Measurements from ENCODE around the gene CPEB3. TPM values are rescaled to one million over a fixed set of nuclear protein-coding genes. Genes with fewer than 3 reads are reported as not detected.

The CPEB3 gene
- total RNA-seq, 1 donor from 2014 or later: 1.8 TPM

GRCh38 chr10:92103376-92104090 is 187.3 kb downstream of the CPEB3 start:
- no peak for DNase-seq (ENCODE audit: low read depth)

GRCh38 chr10:92102601-92103213 is 188.2 kb downstream of the CPEB3 start:
- DNase-seq (ENCODE audit: low read depth): no peak

GRCh38 chr10:92094960-92095359 is 195.9 kb downstream of the CPEB3 start:
- no peak for DNase-seq (ENCODE audit: low read depth)

GRCh38 chr10:92091965-92092364 is 198.9 kb downstream of the CPEB3 start:
- no peak for DNase-seq (ENCODE audit: low read depth)

- peak; percentile 81 for DNase-seq (ENCODE audit: low read depth)
Measured at GRCh38 chr10:92087750-92088395, 203.0 kb downstream of the CPEB3 start.

GRCh38 chr10:92082583-92083280 is 208.1 kb downstream of the CPEB3 start:
- DNase-seq (ENCODE audit: low read depth): no peak

- DNase-seq (ENCODE audit: low read depth): peak; percentile 78
Measured at GRCh38 chr10:92081641-92082040, 209.2 kb downstream of the CPEB3 start.

GRCh38 chr10:92080244-92080643 is 210.6 kb downstream of the CPEB3 start:
- no peak for DNase-seq (ENCODE audit: low read depth)

GRCh38 chr10:92079003-92079402 is 211.9 kb downstream of the CPEB3 start:
- no peak for DNase-seq (ENCODE audit: low read depth)

- no peak for DNase-seq (ENCODE audit: low read depth)
Measured at GRCh38 chr10:92076722-92077121, 214.2 kb downstream of the CPEB3 start.

- no peak for DNase-seq (ENCODE audit: low read depth)
Measured at GRCh38 chr10:92075829-92076228, 215.0 kb downstream of the CPEB3 start.

- peak; percentile 14 for DNase-seq (ENCODE audit: low read depth)
Measured at GRCh38 chr10:92074126-92074887, 216.6 kb downstream of the CPEB3 start.

GRCh38 chr10:92068900-92069299 is 222.0 kb downstream of the CPEB3 start:
- no peak for DNase-seq (ENCODE audit: low read depth)

- DNase-seq (ENCODE audit: low read depth): no peak
Measured at GRCh38 chr10:92066386-92066785, 224.5 kb downstream of the CPEB3 start.

GRCh38 chr10:92064506-92064905 is 226.4 kb downstream of the CPEB3 start:
- no peak for DNase-seq (ENCODE audit: low read depth)

- no peak for DNase-seq (ENCODE audit: low read depth)
Measured at GRCh38 chr10:92062273-92062672, 228.6 kb downstream of the CPEB3 start.

GRCh38 chr10:92054807-92055206 is 236.1 kb downstream of the CPEB3 start:
- DNase-seq (ENCODE audit: low read depth): no peak

- no peak for DNase-seq (ENCODE audit: low read depth)
Measured at GRCh38 chr10:92052741-92053140, 238.1 kb downstream of the CPEB3 start.

GRCh38 chr10:92052088-92052487 is 238.8 kb downstream of the CPEB3 start:
- DNase-seq (ENCODE audit: low read depth): no peak

GRCh38 chr10:92047215-92047614 is 243.7 kb downstream of the CPEB3 start:
- DNase-seq (ENCODE audit: low read depth): no peak

- DNase-seq (ENCODE audit: low read depth): no peak
Measured at GRCh38 chr10:92045641-92046106, 245.2 kb downstream of the CPEB3 start.

GRCh38 chr10:92042541-92042940 is 248.3 kb downstream of the CPEB3 start:
- DNase-seq (ENCODE audit: low read depth): no peak
